Hematopoietic multipotent progenitor cell treated with erythropoietin and hydrocortisone succinate and interleukin-3 and kit ligand, for 15 days (in vitro differentiated cells): ENCODE data around the gene USP2.

Experiments used
- DNase-seq: peaks from one replicate; pipeline ENCODE4 v3.0.0-alpha.2; 2015; ENCODE audit warnings: low spot score

USP2 gene

GRCh38 chr11:119341222-119342022, 40.1 kb downstream of the USP2 start:
- DNase-seq, result no peak

- DNase-seq, result no peak
Observed at GRCh38 chr11:119340335-119341221, 40.9 kb downstream of the USP2 start, which contains the start of gene C1QTNF5. TSS of gene C1QTNF5 (minus strand) at chr11:119340883. CDS start at chr11:119340397, 486 bp downstream.

- peak; percentile 31 for DNase-seq
Observed at GRCh38 chr11:119339589-119340334, 41.7 kb downstream of the USP2 start.

- no peak for DNase-seq
Observed at GRCh38 chr11:119338965-119339588, 42.4 kb downstream of the USP2 start.

- DNase-seq, result peak; percentile 78
Observed at GRCh38 chr11:119338318-119338890, 43.1 kb downstream of the USP2 start.

GRCh38 chr11:119337581-119338317, 43.7 kb downstream of the USP2 start:
- no peak for DNase-seq

- DNase-seq, result no peak
Observed at GRCh38 chr11:119336744-119337469, 44.6 kb downstream of the USP2 start.

- no peak for DNase-seq
Observed at GRCh38 chr11:119335655-119336543, 45.6 kb downstream of the USP2 start.

- no peak for DNase-seq
Observed at GRCh38 chr11:119335091-119335654, 46.3 kb downstream of the USP2 start.

GRCh38 chr11:119334174-119334930, 47.1 kb downstream of the USP2 start, which contains the start of gene RNF26:
TSS of gene RNF26 (plus strand) at chr11:119334527. CDS start at chr11:119335123, 596 bp downstream.
- DNase-seq, result peak; percentile 96

- no peak for DNase-seq
Observed at GRCh38 chr11:119332111-119332765, 49.3 kb downstream of the USP2 start.

- no peak for DNase-seq
Observed at GRCh38 chr11:119330237-119330636, 51.3 kb downstream of the USP2 start.

- no peak for DNase-seq
Observed at GRCh38 chr11:119329320-119329719, 52.2 kb downstream of the USP2 start.

- no peak for DNase-seq
Observed at GRCh38 chr11:119324189-119324588, 57.3 kb downstream of the USP2 start.

- DNase-seq, result peak; percentile 70
Observed at GRCh38 chr11:119323532-119324033, 57.9 kb downstream of the USP2 start.

GRCh38 chr11:119322921-119323531, 58.5 kb downstream of the USP2 start:
- DNase-seq, result no peak
